Stimulated activated naive CD8-positive, alpha-beta T cell treated with anti-CD3 and anti-CD28 coated beads, Interleukin-15, Interleukin-2, amounts not matched to agents 100 U/mL and 50 U/mL, for 24 hours (primary cell): ENCODE results near the gene BIRC7.
A peak's percentile ranks its signal among the peaks of the same experiment; 100 is the strongest.

Experiments
- ATAC-seq: fragments of 150-1000 bp; cut with Tn5 transposase; one replicate; pipeline ENCODE4 v1.10.0; 2021
- DNase-seq: peaks from one replicate; pipeline ENCODE4 v3.0.0; 2021

The BIRC7 gene

GRCh38 chr20:63267691-63268090 lies 32.0 kb downstream of the BIRC7 start:
- DNase-seq (no peak), ATAC-seq (no peak)

- ATAC-seq = no peak
These were observed 32.6 kb downstream of the BIRC7 start for GRCh38 chr20:63268256-63268655.

GRCh38 chr20:63268671-63269439 lies 33.1 kb downstream of the BIRC7 start:
- ATAC-seq = no peak
- DNase-seq = no peak

More at GRCh38 chr20:63268256-63268655, 32.6 kb downstream of the BIRC7 start:
- no peak for DNase-seq

- ATAC-seq = no peak
- DNase-seq = no peak
These were observed 34.0 kb downstream of the BIRC7 start for GRCh38 chr20:63269724-63270123.

GRCh38 chr20:63270606-63271325 lies 35.1 kb downstream of the BIRC7 start:
- ATAC-seq (no peak), DNase-seq (no peak)

GRCh38 chr20:63272105-63273058 lies 36.7 kb downstream of the BIRC7 start, which contains the start of gene ARFGAP1:
TSS of gene ARFGAP1 (plus strand) at chr20:63272813. CDS start at chr20:63275581, 2,768 bp downstream.
- DNase-seq (peak; percentile 94), ATAC-seq (peak; percentile 95)

- ATAC-seq = no peak
- DNase-seq = no peak
These were observed 37.4 kb downstream of the BIRC7 start for GRCh38 chr20:63273059-63273579.

GRCh38 chr20:63273635-63274380 lies 38.1 kb downstream of the BIRC7 start:
- no peak for DNase-seq
- no peak for ATAC-seq

GRCh38 chr20:63274381-63275228 lies 38.9 kb downstream of the BIRC7 start:
- no peak for ATAC-seq
- no peak for DNase-seq

- ATAC-seq (no peak), DNase-seq (no peak)
These were observed 40.1 kb downstream of the BIRC7 start for GRCh38 chr20:63275825-63276224.

GRCh38 chr20:63276956-63277355 lies 41.3 kb downstream of the BIRC7 start:
- ATAC-seq (no peak), DNase-seq (no peak)

GRCh38 chr20:63277466-63278272 lies 42.0 kb downstream of the BIRC7 start:
- ATAC-seq = no peak
- DNase-seq = no peak

GRCh38 chr20:63278661-63279060 lies 43.0 kb downstream of the BIRC7 start:
- DNase-seq = no peak
- ATAC-seq = no peak

- DNase-seq = no peak
- ATAC-seq = no peak
These were observed 44.2 kb downstream of the BIRC7 start for GRCh38 chr20:63279931-63280330.

- ATAC-seq (no peak), DNase-seq (no peak)
These were observed 44.7 kb downstream of the BIRC7 start for GRCh38 chr20:63280371-63280770.

GRCh38 chr20:63280929-63281545 lies 45.3 kb downstream of the BIRC7 start:
- ATAC-seq (no peak), DNase-seq (no peak)

GRCh38 chr20:63281742-63282665 lies 46.3 kb downstream of the BIRC7 start:
- no peak for ATAC-seq
- DNase-seq = no peak

- no peak for ATAC-seq
These were observed 47.2 kb downstream of the BIRC7 start for GRCh38 chr20:63282946-63283345.

More at GRCh38 chr20:63282946-63283345, 47.2 kb downstream of the BIRC7 start:
- no peak for DNase-seq
